Endodermal cell (in vitro differentiated cells): ENCODE measurements around the gene SLC25A47. TPM values are rescaled to one million over a fixed set of nuclear protein-coding genes. Genes with fewer than 3 reads are reported as not detected.

Experiments
- DNase-seq: peaks from one replicate; pipeline ENCODE4 v3.0.0-alpha.2; 2017
- H3K27ac ChIP-seq: 2 replicates; pipeline ENCODE4 v1.5.1; 2013; ENCODE audit warnings: mild to moderate bottlenecking, low read depth, low read length, moderate library complexity
- H3K27me3 ChIP-seq: 2 replicates; pipeline ENCODE4 v1.6.1; 2013; ENCODE audit warnings: mild to moderate bottlenecking, low read length, moderate library complexity; ENCODE audit not compliant: insufficient read depth, control insufficient read depth, poor library complexity, severe bottlenecking
- H3K36me3 ChIP-seq: 2 replicates; pipeline ENCODE4 v1.7.0; 2013; ENCODE audit warnings: mild to moderate bottlenecking, low read length, moderate library complexity; ENCODE audit not compliant: control insufficient read depth, insufficient read depth
- H3K4me1 ChIP-seq: one replicate; pipeline ENCODE4 v1.7.0; 2013; ENCODE audit warnings: low read length; ENCODE audit not compliant: control insufficient read depth, insufficient read depth
- H3K4me3 ChIP-seq: 2 replicates; pipeline ENCODE4 v1.5.1; 2013; ENCODE audit warnings: mild to moderate bottlenecking, low read length, moderate library complexity
- H3K9ac ChIP-seq: 2 replicates; pipeline ENCODE4 v1.6.1; 2013; ENCODE audit warnings: mild to moderate bottlenecking, low read length, moderate library complexity; ENCODE audit not compliant: poor library complexity, severe bottlenecking; ENCODE audit errors: extremely low read depth
- H3K9me3 ChIP-seq: 2 replicates; pipeline ENCODE4 v1.6.1; 2013; ENCODE audit warnings: mild to moderate bottlenecking, low read length, moderate library complexity; ENCODE audit not compliant: control insufficient read depth
- H3K27ac Mint-ChIP-seq: 2 replicates; pipeline ENCODE4 v1.8.0; 2020; ENCODE audit warnings: mixed read lengths
- H3K27me3 Mint-ChIP-seq: 2 replicates; pipeline ENCODE4 v1.8.0; 2021; ENCODE audit warnings: mild to moderate bottlenecking, mixed read lengths; ENCODE audit not compliant: insufficient read depth
- H3K36me3 Mint-ChIP-seq: 2 replicates; pipeline ENCODE4 v1.8.0; 2020; ENCODE audit warnings: low read depth, mixed read lengths
- H3K4me1 Mint-ChIP-seq: 2 replicates; pipeline ENCODE4 v1.8.0; 2020; ENCODE audit warnings: mixed read lengths
- H3K4me3 Mint-ChIP-seq: 2 replicates; pipeline ENCODE4 v1.8.0; 2020; ENCODE audit warnings: mild to moderate bottlenecking, moderate library complexity, mixed read lengths
- H3K9me3 Mint-ChIP-seq: 2 replicates; pipeline ENCODE4 v1.8.0; 2020; ENCODE audit warnings: mild to moderate bottlenecking, mixed read lengths
- WGBS, 2 experiments: methylation state at CpG; one replicate each; pipeline versions ENCODE4 v1.1.5 to v1.1.7; 2013; ENCODE audit warnings: missing lambda C conversion rate in 2 of 2, mixed read lengths in 1 of 2; ENCODE audit not compliant: insufficient coverage in 1 of 2, insufficient read length in 1 of 2; 5-methylcytosine and 5-hydroxymethylcytosine counted together
- total RNA-seq, 2 donors: library from RNA; stranded (reverse); fragmentation: NEBNext Ultra II Directional in 1 of 2; extraction: Animal tissue kit (Norgen Biotek cat#: 25700) in 1 of 2; gene quantifications; 2 replicates in 1 of 2; 3 replicates in 1 of 2; pipeline ENCODE4 v1.2.1, GENCODE V29; 2021
- TF ChIP-seq, protein P1 (sequence below): fragments of 200-600 bp; sonication (generic); conservative IDR thresholded peaks from 2 replicates; pipeline ENCODE4 v1.5.0; 2021; ENCODE audit warnings: antibody characterized with exemption, mild to moderate bottlenecking

Gene SLC25A47
- total RNA-seq, 2 donors from 2014 or later: not detected

DNA sequence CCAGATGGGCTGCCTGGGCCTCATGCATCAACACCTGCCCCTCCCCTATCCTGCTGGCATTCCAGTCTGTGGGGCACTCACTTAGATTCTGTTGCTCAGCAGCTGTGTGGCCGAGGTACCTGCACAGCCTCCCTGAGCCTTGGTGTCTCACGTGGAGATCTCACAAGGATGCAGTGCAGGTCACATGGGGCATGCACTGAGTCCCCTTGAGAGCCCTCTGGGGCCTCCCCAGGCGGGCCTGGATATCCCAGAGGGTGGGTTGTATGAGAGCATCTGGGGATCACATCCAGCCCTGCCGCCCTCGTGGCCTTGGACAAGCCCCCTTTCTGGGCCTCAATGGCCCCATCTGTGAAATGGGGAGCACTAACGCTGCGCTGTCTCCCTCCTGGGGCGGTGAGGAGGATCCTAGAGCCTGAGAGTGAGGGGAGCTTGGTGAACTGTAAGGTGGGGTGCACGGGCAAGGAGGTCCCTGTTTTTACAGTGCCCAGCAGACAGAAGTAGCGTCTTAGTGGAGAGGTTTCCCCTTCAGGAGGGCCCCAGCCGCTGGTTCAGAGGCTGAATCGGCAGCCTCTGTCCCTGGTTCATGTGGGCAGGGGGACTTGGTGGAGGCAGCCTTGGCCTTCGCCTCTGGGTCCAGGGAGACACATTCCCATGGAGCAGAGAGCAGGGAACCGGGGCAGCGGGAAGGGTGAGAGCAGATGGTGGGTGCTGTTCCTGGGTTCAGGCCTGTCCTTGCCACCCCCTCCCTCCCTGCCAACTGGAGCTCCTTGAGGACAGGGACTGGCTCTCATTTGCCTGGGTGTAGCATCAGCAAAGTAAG lies 791 bp upstream of the SLC25A47 start:
- Mint-ChIP-seq H3K4me1 (peaks cover 2% of the 10 kb centered on the region), H3K27ac (no peak overlapping the region), H3K36me3 (no peaks in the 10 kb centered on the region), H3K9me3 (no peaks in the 10 kb centered on the region), H3K27me3 (peaks cover 3% of the 10 kb centered on the region), H3K4me3 (no peak overlapping the region)
- Histone ChIP-seq H3K9me3 (no peaks in the 10 kb centered on the region), H3K9ac (no peak overlapping the region), H3K4me1 (no peaks in the 10 kb centered on the region), H3K36me3 (no peaks in the 10 kb centered on the region), H3K27me3 (no peaks in the 10 kb centered on the region), H3K27ac (no peak overlapping the region), H3K4me3 (no peak overlapping the region)
- DNase-seq: no peak
- TF ChIP-seq, protein P1, sequence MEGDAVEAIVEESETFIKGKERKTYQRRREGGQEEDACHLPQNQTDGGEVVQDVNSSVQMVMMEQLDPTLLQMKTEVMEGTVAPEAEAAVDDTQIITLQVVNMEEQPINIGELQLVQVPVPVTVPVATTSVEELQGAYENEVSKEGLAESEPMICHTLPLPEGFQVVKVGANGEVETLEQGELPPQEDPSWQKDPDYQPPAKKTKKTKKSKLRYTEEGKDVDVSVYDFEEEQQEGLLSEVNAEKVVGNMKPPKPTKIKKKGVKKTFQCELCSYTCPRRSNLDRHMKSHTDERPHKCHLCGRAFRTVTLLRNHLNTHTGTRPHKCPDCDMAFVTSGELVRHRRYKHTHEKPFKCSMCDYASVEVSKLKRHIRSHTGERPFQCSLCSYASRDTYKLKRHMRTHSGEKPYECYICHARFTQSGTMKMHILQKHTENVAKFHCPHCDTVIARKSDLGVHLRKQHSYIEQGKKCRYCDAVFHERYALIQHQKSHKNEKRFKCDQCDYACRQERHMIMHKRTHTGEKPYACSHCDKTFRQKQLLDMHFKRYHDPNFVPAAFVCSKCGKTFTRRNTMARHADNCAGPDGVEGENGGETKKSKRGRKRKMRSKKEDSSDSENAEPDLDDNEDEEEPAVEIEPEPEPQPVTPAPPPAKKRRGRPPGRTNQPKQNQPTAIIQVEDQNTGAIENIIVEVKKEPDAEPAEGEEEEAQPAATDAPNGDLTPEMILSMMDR: no peak
- 90 to 93% methylated on average over 8 to 15 of the region's 15 CpGs for WGBS, 2 experiments

DNA sequence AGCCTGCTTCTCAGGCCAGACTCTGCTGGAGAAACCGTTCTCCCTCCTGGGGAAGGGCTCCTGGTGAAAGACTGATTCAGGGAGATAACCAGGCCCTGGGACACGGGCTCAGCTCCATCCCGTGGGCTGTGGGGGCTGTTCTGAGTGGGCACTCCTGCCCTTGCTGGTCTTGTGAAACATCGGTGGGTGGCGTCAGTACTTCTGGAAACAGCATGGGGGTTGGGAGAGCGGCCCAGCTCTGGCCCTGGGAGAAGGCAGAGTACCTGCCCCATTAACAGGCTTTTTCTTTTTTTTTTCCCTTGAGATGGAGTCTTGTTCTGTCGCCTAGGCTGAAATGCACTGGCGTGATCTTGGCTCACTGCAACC lies 786 bp downstream of the SLC25A47 start:
- H3K27me3 Mint-ChIP-seq: peaks cover 3% of the 10 kb centered on the region
- no peaks in the 10 kb centered on the region for H3K9me3 ChIP-seq
- 93% methylated on average over 6 to 8 of the region's 8 CpGs for WGBS, 2 experiments
- H3K27ac Mint-ChIP-seq: no peak overlapping the region
- TF ChIP-seq, protein P1: no peak
- H3K4me3 ChIP-seq: no peak overlapping the region
- no peak overlapping the region for H3K4me3 Mint-ChIP-seq
- H3K27ac ChIP-seq: no peak overlapping the region
- no peaks in the 10 kb centered on the region for H3K4me1 ChIP-seq
- no peaks in the 10 kb centered on the region for H3K27me3 ChIP-seq
- H3K4me1 Mint-ChIP-seq: peaks cover 2% of the 10 kb centered on the region
- no peak overlapping the region for H3K9ac ChIP-seq
- no peaks in the 10 kb centered on the region for H3K9me3 Mint-ChIP-seq
- no peak for DNase-seq
- H3K36me3 ChIP-seq: no peaks in the 10 kb centered on the region
- H3K36me3 Mint-ChIP-seq: no peaks in the 10 kb centered on the region

DNA sequence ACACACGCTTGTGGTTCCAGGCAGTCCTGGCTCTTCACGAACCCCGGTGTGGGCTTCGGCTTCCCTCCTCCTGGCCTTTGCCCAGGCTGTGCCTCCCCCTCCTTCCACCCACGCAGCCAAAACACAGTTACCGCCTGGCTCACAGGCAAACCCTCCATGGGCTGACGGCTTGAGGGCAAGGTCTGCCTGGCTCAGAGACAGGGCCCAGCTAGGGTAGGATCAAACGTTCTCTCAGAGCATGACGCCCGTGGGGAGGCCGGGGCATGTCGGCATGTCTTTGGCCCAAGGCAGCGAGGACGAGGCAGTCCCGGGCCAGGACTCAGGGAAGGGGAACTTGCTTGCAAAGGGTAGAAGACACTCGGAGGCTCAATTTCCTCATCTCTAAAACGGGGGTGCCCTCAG lies 2.1 kb downstream of the SLC25A47 start:
- Histone ChIP-seq H3K27ac (no peak overlapping the region), H3K27me3 (no peaks in the 10 kb centered on the region), H3K4me1 (no peaks in the 10 kb centered on the region), H3K36me3 (no peaks in the 10 kb centered on the region), H3K4me3 (no peak overlapping the region), H3K9me3 (no peaks in the 10 kb centered on the region), H3K9ac (no peak overlapping the region)
- Mint-ChIP-seq H3K27ac (no peak overlapping the region), H3K4me1 (peaks cover 2% of the 10 kb centered on the region), H3K9me3 (no peaks in the 10 kb centered on the region), H3K4me3 (no peak overlapping the region), H3K27me3 (peaks cover 3% of the 10 kb centered on the region), H3K36me3 (no peaks in the 10 kb centered on the region)
- peak; percentile 43 for DNase-seq
- 90 to 93% methylated on average over 11 to 17 of the region's 17 CpGs for WGBS, 2 experiments
- TF ChIP-seq, protein P1: no peak
